Activated T-helper 9 cell treated with anti-CD3 and anti-CD28 coated beads, Interleukin-2, amount 50 U/mL, for 16 hours (primary cell): ENCODE measurements around the gene HSD17B8.
A peak's percentile ranks its signal among the peaks of the same experiment; 100 is the strongest.

ENCODE experiments used
- DNase-seq: peaks from one replicate; pipeline ENCODE4 v3.0.0-alpha.2; 2020; ENCODE audit warnings: low read depth

Gene HSD17B8

DNA sequence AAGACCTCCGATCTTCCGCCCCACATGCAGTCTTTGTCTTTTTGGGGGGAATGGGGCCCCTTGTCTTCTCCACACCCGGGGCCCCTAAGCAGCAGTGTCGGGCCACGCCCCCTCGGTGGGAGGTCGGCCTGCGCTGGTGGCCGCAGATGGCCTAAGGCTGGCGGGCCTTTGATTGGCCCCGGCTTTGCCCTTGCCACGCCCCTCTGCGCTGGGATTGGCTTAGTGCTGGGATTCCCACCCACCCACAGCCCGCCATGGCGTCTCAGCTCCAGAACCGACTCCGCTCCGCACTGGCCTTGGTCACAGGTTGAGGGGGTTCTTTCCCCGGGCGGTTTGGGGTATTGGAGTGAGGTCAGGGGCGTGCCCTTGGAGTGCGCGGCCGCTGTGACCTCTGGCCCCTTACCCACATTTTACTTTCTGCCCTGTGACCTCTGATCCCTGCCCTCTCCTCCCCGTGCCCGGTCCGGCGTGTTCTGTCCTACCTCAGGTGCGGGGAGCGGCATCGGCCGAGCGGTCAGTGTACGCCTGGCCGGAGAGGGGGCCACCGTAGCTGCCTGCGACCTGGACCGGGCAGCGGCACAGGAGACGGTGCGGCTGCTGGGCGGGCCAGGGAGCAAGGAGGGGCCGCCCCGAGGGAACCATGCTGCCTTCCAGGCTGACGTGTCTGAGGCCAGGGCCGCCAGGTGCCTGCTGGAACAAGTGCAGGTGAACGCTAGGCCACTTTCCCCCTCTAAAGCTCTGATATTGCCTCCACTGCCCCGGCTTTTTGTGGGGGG is at the start of gene HSD17B8:
HSD17B8 (plus strand) TSS at position 241 of the 776 bp plus-strand sequence; CDS start at position 255, 14 bp downstream.
- peak; percentile 87 for DNase-seq

DNA sequence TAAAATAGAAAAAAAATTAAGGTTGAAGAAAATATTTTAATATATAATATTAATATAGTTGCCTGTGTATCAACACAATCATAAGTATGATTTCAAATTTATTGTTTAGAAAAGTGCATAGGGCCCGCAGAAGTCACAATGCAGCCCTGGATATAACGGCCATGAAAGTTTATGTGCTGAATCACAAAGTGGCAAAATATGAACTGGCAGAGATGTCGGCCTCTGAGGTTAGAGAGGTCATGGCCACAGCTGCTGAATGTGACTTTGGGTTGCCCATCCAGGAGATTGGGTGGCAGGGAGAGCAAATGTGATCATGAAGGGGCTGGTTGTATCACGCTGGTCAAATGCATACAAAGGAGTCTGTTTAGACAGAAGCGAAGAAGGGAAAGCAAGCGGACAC is 47.9 kb upstream of the HSD17B8 start:
- no peak for DNase-seq

DNA sequence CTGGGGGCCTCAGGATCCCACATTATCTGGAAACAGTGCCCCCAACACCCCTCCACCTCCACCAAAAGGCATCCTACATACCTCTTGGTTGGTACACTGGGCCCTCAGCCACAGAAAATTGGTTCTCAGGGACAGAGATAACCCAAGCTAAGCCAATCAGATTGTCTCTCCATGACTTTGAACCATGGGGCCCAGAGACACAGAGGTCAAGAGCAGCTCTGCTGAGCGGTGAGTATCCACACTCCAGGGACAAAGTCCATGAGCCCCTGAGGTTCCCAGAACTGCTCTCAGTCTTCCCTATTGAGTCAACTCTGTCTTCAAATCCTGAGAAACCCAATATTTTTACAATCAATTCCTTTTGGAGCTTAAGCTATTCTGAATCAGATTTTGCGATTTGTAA is 47.5 kb upstream of the HSD17B8 start:
- no peak for DNase-seq

DNA sequence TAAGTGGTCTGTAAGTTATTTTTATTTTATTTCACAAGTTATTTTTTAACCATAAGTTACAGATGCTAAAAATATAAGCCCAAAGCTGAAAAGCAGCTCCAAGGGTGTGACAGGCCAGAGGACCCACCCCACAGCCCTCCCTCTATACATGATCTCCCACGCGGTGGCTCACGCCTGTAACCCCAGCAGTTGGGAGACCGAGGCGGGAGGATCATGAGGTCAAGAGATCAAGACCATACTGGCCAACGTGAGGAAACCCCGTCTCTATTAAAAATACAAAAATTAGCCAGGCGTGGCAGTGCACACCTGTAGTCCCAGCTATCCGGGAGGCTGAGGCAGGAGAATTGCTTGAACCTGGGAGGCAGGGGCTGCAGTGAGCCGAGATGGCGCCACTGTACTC is 44.4 kb upstream of the HSD17B8 start:
- no peak for DNase-seq

DNA sequence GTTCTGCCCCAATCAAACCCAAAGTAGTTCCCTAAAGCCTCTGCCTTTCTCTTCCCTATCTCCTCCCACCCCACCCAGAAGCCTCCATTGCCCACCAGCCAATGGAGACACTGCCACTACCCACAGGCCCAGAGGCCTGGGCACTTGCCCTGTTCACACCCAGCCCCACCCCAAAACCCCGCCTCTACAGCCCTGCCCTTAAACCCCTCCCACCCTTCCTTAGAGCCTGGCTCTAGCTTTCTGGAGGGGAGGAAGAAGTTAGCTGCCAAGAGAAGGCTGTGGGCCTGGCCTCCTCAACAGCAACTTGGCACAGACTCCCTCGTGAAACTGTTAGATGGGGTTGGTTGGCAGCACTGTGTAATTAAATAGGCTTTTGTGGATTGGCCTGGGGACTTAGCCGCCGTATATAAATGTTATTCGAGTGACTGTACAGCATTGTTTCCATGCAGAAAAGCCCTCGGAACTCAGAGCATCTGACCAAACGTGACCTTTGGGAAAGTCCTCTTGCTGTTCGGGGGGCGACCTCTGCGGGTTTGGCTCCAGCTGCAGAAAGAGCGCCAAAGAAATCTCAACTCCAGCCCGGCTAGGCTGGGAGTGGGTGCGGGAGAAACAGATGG is 43.6 kb upstream of the HSD17B8 start:
- no peak for DNase-seq

DNA sequence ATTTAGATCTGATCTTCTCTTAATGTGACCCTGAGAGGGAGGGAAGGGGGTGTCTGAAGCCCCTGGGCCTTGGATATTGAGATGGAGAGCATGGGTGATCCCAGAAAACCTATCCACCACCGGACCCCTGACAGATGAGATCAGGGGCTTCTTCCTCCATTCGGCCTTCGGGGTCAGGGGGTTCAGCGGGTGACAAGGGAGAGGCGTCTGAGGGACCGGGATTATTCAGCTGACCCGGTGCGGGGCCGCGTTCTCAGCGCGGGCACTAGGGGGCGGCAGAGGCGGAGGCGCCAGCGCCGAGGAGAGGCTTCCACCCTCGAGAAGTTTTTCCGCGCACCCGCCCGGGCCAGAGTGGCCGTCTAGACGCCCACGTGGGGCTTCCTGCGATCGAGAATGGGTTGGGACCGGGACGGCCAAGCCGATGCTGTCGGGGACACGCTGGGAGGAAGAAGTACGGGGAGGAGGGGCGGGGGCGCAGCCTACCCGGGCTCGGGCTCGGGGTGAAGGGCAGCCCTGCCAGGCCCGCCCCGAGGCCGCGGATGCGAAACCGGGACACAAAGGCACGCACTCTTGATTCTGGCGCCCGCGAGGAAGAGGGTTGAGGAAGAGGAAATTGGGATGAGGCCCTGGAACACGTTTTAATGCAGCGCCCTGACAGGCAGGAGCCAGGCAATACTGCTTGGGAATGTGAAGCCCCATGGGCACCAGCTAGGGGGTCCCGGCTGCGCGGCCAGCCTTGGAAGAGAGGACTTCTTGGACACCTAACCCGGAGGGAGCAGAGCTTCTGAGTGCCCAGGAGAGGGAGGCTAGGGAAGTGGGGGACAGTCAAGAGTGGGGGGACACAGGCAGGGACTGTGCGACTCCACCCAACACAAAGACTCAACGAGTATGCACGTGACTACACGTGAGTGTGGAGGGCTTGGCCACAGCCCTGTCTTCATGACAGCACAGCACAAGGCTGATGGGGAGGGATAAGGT is 42.8 kb upstream of the HSD17B8 start:
- DNase-seq = peak; percentile 71

DNA sequence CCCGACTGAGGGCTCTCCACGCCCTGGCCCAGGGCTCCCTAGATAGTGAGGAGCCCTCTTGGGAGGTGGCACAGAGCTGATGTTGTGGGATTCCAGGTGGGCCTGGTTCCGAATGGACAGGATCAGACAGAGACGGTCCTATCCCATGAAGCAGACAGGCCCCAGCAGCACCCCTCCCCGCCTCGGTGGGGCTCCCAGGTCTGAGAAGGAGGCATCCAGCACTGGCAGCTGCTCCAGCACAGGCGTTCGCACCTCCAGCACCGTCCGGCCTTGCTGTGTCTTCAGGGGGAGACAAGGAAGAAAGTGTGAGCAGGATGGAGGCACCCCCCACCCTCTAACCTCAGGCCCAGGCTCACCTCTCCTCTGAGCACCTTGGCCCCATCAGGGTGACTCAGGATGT is 40.9 kb upstream of the HSD17B8 start:
- no peak for DNase-seq

DNA sequence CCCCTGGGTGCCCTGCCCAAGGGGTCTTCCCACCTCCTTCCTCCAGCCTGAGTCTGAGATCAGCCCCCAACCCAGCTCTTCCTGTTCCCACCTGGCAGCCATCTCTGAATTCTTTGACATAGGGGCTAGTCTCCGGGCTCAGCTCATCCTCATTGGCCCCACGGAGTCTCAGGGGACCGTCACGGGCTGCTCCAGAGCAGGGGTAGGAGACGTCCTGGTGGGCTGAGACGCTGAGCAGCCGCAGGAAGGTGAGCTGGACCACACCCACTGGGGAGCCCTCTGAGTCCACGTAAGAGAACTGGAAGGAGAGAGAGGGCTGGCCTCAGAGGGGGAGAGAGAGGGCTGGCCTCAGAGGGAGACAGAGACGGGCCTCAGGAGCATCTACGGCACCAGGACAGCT is 40.3 kb upstream of the HSD17B8 start:
- DNase-seq = no peak

DNA sequence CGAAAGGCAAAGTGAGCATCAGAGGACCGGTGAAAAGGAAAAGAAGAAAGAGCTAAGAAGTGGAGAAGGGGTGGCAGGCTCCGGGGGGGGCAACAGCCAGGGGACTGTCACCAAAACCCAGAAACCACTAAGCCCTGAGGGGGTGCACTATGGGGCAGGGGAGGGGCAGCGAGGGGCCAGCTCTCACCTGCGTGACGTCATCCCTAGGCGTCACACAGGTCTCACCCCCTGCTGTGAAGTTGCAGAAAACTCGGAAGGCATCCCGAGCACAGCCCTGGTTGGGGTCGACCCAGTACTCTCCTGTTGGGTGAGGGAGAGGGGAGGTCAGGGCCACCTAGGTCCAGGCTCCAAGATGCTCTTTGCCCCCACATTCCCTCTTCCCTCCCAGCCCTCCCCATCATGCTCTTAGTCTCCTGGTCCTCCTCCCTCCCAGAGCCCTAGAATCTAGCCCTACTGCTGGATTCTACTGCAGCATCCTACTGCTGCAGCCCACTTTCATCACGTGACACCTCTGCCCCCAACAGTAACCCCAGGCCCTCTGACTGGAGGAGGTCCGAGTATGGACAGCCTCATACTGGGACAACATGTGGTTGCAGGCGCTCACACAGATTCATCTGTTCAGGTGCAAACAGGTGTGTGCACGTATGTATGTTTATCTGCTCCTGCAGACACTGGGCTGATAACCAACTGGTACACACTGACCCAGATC is 39.6 kb upstream of the HSD17B8 start:
- no peak for DNase-seq

DNA sequence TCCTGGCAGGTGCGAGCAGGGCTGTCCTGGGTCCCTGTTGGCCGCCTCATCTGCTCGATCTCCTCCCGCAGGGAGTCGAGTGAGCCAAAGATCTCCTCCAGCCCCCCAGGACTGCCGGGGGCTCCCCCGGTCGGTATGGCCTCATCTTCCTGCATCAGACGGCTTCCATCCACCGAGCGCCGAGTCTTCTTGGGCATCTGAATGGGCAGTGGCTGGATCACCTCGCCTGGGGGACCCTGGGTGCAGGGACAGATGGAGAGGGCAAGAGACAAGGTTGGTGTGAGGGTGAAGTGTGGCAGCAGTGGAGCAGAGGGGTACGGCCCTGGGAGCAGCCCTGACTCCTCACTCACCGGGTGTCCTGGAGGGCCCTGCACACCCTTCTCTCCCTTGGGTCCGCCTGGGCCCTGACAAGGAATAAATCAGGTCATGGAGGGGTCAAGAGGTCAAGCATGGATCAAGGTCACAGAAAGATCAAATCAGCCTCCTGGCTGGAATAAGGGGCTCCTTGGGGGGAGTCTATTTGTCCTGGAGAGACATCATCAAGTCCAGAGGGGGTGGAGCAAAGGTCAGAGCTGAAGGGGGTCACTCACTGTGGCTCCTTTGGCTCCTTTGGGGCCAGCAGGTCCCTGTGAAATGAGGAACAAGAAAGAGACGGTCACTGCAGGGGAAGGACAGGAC is 38.7 kb upstream of the HSD17B8 start:
- no peak for DNase-seq

DNA sequence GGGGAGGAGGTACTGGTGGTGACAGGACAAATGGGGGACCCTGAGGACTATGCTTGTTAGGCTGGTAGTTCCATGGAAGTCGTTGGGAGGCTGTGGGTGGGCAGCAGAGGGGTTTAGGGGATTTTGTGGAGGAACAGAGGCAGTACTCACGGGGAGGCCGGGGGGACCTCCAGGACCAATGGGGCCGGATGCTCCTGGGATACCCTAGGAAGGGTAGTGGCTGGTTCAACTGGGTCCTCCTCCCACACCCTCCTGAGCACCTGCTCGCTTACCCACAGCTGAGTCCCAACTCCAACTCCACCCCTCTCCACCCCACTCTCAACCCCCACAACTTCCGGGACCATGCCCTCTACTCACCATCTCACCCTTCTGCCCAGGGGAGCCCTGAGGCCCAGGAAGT is 38.1 kb upstream of the HSD17B8 start:
- DNase-seq = no peak

DNA sequence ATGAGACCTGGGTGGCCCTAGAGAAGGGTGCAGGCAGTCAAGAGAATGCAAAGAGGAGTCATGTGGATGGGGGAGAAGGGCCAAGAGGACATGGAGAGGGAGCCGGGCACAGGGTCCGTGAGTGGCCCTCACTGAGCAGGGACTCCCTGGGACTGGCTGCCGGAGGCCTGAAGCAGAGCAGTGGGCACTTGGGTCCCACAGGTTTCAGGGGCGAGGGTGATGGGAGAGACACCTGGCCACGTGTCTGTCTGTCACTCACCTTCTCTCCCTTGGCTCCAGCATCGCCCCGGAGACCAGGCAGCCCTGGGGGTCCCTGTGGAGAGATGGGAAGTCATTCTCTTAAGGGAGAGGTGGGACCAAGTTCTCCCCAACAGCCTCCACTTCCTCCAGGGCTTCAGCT is 37.6 kb upstream of the HSD17B8 start:
- no peak for DNase-seq

DNA sequence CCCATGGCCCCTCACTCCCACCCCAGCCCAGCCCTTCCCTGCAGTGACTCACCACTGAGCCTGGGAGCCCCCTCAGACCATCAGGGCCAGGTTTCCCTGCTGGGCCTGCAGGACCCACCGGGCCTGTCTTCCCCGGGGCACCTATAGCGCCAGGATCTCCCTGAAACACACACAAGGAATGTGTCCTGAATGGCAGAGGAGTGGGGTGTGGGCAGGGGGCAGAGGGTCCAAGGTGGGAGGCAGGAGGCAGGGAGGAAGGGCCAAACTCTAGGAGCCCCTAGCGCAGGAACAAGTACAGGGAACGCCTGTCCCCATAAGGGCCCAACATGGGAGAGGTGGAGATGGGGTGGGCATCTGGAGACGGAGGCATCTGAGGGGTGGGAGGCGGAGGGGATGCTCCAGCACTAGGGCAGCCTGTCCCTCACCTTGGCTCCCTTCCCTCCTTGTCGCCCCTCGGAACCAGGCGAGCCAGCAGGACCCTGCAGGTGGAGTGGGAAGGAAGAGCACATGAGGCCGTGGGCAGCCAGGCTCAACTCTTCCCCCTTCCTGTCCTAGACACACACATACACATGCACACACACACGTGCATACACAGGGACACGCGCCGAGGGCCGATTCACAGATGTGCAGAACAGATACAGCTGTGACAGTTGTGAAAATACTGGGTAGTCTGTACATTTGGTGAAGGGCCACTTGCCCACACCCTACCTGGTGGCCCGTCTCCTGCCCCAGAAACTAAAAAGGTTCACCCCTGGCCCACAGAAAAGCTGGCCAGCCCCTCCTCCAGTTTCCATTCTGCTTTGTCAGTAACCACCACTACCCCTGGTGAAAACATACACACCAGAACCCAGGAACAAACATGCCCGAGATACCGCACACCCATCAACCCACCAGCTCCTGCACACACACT is 36.8 kb upstream of the HSD17B8 start:
- no peak for DNase-seq

DNA sequence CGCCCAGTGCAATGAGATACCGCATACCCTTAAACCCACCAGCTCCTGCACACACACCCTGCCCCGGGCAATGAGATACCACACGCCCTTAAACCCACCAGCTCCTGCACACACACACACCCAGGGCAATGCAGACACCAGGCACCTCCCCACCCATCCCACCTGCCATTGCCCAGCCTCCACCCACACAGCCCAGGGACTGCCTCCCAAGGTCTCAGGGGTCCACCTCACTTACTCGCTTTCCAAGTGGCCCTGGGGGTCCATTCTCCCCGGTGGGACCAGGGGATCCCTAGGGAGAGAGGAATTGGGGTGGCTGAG is 36.2 kb upstream of the HSD17B8 start:
- no peak for DNase-seq

DNA sequence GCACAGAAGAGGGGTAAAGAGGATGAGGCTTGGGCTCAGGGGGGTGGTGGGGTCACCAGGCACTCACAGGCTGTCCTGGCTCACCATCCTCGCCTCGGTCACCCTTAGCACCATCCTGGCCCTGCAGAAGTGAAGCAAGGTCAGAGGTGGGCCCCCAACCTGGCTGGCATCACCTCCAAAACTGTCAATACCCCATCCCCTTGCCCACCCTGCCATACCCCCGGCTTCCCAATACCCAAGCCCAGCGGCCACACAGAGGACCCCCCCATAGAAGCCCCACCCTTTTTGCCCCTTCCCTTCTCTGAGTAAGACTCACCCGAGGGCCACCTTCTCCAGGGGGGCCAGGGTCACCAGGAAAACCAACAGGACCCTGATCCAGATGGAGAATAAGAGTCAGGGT is 35.8 kb upstream of the HSD17B8 start:
- DNase-seq = no peak

DNA sequence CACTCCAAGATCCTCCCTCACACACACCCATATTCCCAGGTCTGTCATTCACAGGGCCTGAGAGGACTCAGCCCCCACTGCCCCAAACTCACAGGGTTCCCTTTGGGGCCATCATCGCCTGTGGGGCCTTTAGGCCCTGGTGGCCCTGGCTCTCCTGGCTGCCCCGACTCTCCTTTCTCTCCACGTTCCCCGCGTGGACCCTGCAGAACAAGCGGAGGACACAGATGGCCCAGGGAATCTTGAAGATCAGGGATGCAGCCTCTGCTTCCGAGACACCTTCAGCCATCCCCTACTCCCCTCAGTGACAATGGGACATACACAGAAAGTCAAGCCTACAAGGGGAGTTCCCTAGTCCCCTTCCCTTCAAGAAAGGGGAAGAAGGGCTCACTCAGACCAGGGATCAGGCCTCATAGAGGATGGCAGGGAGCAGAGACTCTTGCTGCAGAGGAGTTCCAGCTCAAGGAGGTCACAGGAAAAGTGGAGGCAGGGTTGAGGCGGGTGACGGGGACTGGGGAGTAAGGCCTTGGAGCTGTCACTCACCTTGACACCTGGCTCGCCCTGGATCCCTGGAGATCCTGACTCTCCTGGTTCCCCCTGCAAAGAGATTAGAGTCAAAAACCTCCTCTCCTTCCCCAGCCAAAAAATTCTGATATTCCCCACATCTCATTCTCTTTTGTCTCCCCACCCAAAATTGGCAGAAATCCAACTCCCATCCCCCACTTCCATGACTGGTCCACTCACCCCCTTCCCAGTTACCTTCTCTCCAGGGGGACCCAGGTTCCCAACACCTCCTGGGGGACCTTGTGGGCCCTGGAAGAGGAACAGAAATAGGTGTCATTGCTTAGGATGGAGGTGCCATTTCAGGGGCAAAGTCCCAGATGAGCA is 34.9 kb upstream of the HSD17B8 start:
- DNase-seq = no peak

DNA sequence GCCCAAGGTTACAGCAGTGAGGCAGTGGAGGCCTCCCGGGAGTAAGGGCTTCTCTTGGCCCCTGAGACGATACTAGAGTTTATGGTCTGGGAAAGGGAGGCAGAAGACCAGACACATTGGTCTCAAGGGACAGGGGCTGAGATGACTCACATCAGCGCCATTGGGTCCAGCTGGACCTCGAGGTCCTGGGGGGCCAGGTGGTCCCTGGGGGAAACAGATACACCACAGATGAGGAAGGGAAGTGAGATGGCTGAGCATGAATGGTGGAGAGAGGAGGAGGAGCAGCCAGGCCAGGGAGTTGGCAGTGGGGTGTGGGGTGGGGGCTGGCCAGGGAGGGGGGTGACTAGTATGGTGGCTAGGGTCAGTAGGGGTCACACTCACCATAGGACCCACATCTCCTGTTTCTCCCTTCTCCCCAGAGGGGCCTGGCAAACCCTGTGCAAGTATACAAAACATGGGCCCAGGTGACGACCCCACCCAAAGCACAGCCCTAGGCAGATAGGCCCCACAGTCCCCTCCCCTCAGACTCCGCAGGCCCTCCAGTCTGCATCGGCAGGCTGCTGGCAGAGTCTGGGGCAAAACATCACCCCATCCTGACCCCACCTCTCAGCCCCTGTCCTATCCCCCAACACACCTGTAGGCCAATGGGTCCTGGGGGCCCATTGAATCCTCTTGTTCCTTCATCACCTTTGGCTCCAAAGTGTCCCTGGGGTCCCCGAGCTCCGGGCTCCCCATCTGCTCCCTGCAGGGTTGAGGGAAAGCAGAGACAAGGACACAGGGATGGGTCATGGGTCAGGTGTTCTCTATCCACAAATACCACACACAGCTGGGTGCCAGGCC is 34.1 kb upstream of the HSD17B8 start:
- no peak for DNase-seq

DNA sequence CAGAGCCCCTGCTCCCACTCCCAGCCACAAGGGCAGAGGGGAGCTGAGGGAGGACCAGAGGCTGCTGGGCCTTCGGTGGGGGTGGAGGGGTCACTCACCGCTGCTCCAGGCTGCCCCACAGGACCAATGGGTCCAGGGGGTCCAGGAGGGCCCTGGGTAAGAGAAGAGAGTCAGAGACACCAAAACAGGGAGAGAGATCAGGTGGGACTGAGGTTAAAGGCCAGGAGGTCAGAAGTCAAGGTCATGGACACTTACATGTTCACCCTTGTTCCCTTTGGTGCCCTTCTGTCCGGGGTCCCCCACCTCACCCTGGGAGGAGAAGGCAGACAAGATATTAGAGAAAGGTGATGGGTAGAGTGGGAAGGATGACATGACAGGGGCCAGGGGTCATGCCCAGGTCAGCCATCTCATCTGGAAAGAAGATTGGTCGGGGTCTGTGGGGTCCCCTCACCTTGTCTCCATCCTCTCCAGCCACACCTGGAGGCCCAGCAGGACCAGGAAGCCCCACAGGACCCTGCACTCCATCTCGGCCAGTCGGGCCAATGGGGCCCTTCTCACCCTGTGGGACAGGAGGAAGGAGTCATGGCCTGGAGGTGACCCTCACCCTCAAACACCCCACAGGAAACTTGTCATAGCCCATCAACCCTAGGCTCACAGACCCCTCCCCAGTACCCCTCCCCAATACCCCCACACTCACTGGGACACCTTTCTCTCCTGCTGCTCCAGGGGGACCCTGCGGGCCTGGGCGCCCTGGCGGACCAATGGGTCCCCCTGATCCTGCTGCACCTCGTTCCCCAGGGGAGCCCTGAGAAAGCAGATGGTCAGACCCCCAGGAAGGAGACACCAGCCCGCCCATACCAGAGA is 33.2 kb upstream of the HSD17B8 start:
- no peak for DNase-seq
